ENCODE results near the gene SLC39A1. TPM values are rescaled to one million over a fixed set of nuclear protein-coding genes. Genes with fewer than 3 reads are reported as not detected.

The SLC39A1 gene
- total RNA-seq, 1 donor from 2014 or later = 117 TPM

Other genes starting within 250 kb of the SLC39A1 start
- gene INTS3, start 235.5 kb downstream of the SLC39A1 start, total RNA-seq = 12.2 and 20.6 TPM in 2 replicates
- 16.3 and 35.3 TPM in 2 replicates for gene SLC27A3, start 188.1 kb downstream of the SLC39A1 start, total RNA-seq
- gene GATAD2B, start 40.6 kb downstream of the SLC39A1 start, total RNA-seq = 3.5 and 4.2 TPM in 2 replicates
- 5.7 and 12.3 TPM in 2 replicates for gene DENND4B, start 16.8 kb downstream of the SLC39A1 start, total RNA-seq
- gene CRTC2, start 4.9 kb downstream of the SLC39A1 start, total RNA-seq = 2.0 and 4.6 TPM in 2 replicates
- 5.0 and 5.7 TPM in 2 replicates for gene CREB3L4, start 4.4 kb upstream of the SLC39A1 start, total RNA-seq
- gene JTB, start 14.1 kb upstream of the SLC39A1 start, total RNA-seq = 85.2 and 118 TPM in 2 replicates
- 36.8 and 45.2 TPM in 2 replicates for gene RAB13, start 22.8 kb upstream of the SLC39A1 start, total RNA-seq
- gene RPS27, start 27.2 kb upstream of the SLC39A1 start, total RNA-seq = 1,667 and 3,062 TPM in 2 replicates
- under 0.01 and 0.20 TPM in 2 replicates for gene NUP210L, start 191.5 kb upstream of the SLC39A1 start, total RNA-seq
- 297 and 300 TPM in 2 replicates for gene TPM3, start 228.6 kb upstream of the SLC39A1 start, total RNA-seq
- gene CFAP141, start 242.8 kb upstream of the SLC39A1 start, total RNA-seq = not detected in 2 replicates